HepG2 (cell line): ENCODE results near the gene CLEC20A. TPM values are rescaled to one million over a fixed set of nuclear protein-coding genes. Genes with fewer than 3 reads are reported as not detected.

ENCODE experiments used
- ATAC-seq: fragments of 200-7000 bp; cut with Tn5 transposase; 3 replicates; pipeline ENCODE4 v1.9.1; 2020; ENCODE audit warnings: mild to moderate bottlenecking, moderate library complexity
- BruUV-seq: library from RNA; stranded (reverse); fragments of 400-500 nt; replicated peaks from 2 replicates; lab custom pipeline; 2021; lab: Mats Ljungman, UMichigan
- CTCF ChIA-PET: fragments of 300-600 bp; formaldehyde crosslinking; extraction: SDS; loops from one replicate; lab custom pipeline; 2021; ENCODE audit warnings: low total read pairs, inconsistent platforms, low intra/inter-chr PET ratio; lab: Yijun Ruan, JAX
- POLR2A ChIA-PET: fragments of 350-600 bp; sonication (Branson Sonifier 250); formaldehyde crosslinking; loops from one replicate; lab custom pipeline; 2020; ENCODE audit warnings: antibody characterized with exemption, inconsistent platforms; lab: Yijun Ruan, JAX
- DNase-seq: peaks from one replicate; pipeline ENCODE4 v3.0.0-alpha.2; 2015; ENCODE audit warnings: low spot score
- FAIRE-seq: peaks from 3 replicates; lab custom pipeline; 2011; peaks lifted over from hg19 to GRCh38; lab: Jason Lieb, UNC
- H2AFZ ChIP-seq: one replicate; pipeline ENCODE4 v1.6.1; 2011; ENCODE audit warnings: low read length, inconsistent platforms
- H3K27ac ChIP-seq: fragments of 300-600 bp; 3 replicates; pipeline ENCODE4 v1.8.0; 2011; ENCODE audit warnings: mixed run types, mild to moderate bottlenecking, mixed read lengths, low read length, inconsistent platforms; ENCODE audit not compliant: insufficient read depth; ENCODE audit errors: extremely low read length
- H3K27me3 ChIP-seq, 2 experiments: fragments of 200-600 bp in 1 of 2; 2 replicates in 1 of 2; 3 replicates in 1 of 2; pipeline versions ENCODE4 v1.6.0 to v1.8.0; 2011; ENCODE audit warnings: low read length in 2 of 2, mild to moderate bottlenecking in 2 of 2, moderate library complexity in 2 of 2, inconsistent platforms in 1 of 2; ENCODE audit not compliant: insufficient read depth in 2 of 2, control insufficient read depth in 1 of 2
- H3K36me3 ChIP-seq, 2 experiments: fragments of 200-600 bp in 1 of 2; replicated peaks in 1 of 2; 2 replicates in 1 of 2; 3 replicates in 1 of 2; pipeline versions ENCODE4 v1.5.1 to v1.8.0; 2011; ENCODE audit warnings: low read length in 2 of 2, inconsistent platforms in 1 of 2; ENCODE audit not compliant: insufficient read depth in 2 of 2, control insufficient read depth in 1 of 2
- H3K4me1 ChIP-seq: 2 replicates; pipeline ENCODE4 v1.5.1; 2012; ENCODE audit warnings: low read length, inconsistent platforms; ENCODE audit not compliant: insufficient read depth
- H3K4me2 ChIP-seq: 2 replicates; pipeline ENCODE4 v1.6.0; 2011; ENCODE audit warnings: low read depth, low read length, inconsistent platforms
- H3K4me3 ChIP-seq, 3 experiments: fragments of 200-600 bp in 1 of 3; sonication (generic), shearing (Covaris generic) in 1 of 3; replicated peaks in 1 of 3; 2 replicates each; pipeline ENCODE4 v1.5.1; 2011 to 2016; ENCODE audit warnings: low read length in 3 of 3, inconsistent platforms in 2 of 3, low read depth in 2 of 3, mild to moderate bottlenecking in 2 of 3, control low read depth in 1 of 3, mixed read lengths in 1 of 3; ENCODE audit not compliant: insufficient read depth in 1 of 3
- H3K79me2 ChIP-seq: one replicate; pipeline ENCODE4 v1.6.1; 2011; ENCODE audit warnings: low read length, inconsistent platforms; ENCODE audit not compliant: insufficient read depth
- H3K9ac ChIP-seq: 2 replicates; pipeline ENCODE4 v1.6.0; 2011; ENCODE audit warnings: mild to moderate bottlenecking, low read depth, low read length, inconsistent platforms; ENCODE audit not compliant: insufficient read depth
- H3K9me3 ChIP-seq: 2 replicates; pipeline ENCODE4 v1.5.1; 2012; ENCODE audit warnings: mild to moderate bottlenecking, low read length
- H4K20me1 ChIP-seq: 2 replicates; pipeline ENCODE4 v1.6.0; 2011; ENCODE audit warnings: inconsistent platforms, mild to moderate bottlenecking, low read length, moderate library complexity; ENCODE audit not compliant: insufficient read depth
- PPARG ChIP-seq: conservative IDR thresholded peaks from 2 replicates; pipeline ENCODE4 v1.6.1; 2016; ENCODE audit warnings: missing biosample characterization, missing genetic modification reagents
- RFX3 ChIP-seq: IDR thresholded peaks from 2 replicates; pipeline ENCODE4 v1.6.1; 2016; ENCODE audit warnings: missing biosample characterization, missing genetic modification reagents
- ZC3H4 ChIP-seq: sonication (generic); formaldehyde crosslinking; IDR thresholded peaks from 2 replicates; pipeline ENCODE4 v1.4.0; 2020; ENCODE audit warnings: missing genetic modification reagents, borderline replicate concordance
- ZNF766 ChIP-seq: sonication (generic); formaldehyde crosslinking; IDR thresholded peaks from 2 replicates; pipeline ENCODE4 v1.5.0; 2020; ENCODE audit warnings: missing genetic modification reagents, borderline replicate concordance
- in situ Hi-C: cut with HindIII; loops from 2 replicates; pipeline ENCODE4 v1.10.0; 2017; ENCODE audit warnings: low pct_unique_long_range_greater_than_20kb; ENCODE audit not compliant: extremely low pct_ligation_motif_present
- intact Hi-C: fragments of 100-400 bp; cut with micrococcal nuclease; formaldehyde crosslinking; loops from one replicate; pipeline ENCODE4 v1.10.0; 2022; ENCODE audit not compliant: unreplicated experiment
- polyA plus RNA-seq, 8 experiments: library from polyadenylated mRNA; depleted of rRNA in 3 of 8; stranded (reverse) in 7 of 8; unstranded in 1 of 8; fragments of >200 nt; fragmentation: Illumina TruSeq in 4 of 8; extraction: Trizol in 4 of 8; gene quantifications; 2 replicates each; pipeline versions ENCODE4 v1.2.1 to v1.2.3, GENCODE V29; 2011 to 2016; ENCODE audit warnings: low read depth in 4 of 8, missing spikeins in 1 of 8, mixed read lengths in 1 of 8; ENCODE audit not compliant: insufficient read depth in 1 of 8
- total RNA-seq, 5 experiments: library from RNA; depleted of rRNA; stranded (reverse); fragments of >200 nt; fragmentation: Illumina TruSeq; extraction: Trizol; gene quantifications; 2 replicates each; pipeline ENCODE4 v1.2.3, GENCODE V29; 2016; ENCODE audit warnings: low read depth in 1 of 5
- TF ChIP-seq, protein P1 (sequence below): sonication (generic); formaldehyde crosslinking; IDR thresholded peaks from 2 replicates; pipeline ENCODE4 v1.4.0; 2020; ENCODE audit warnings: mild to moderate bottlenecking, missing genetic modification reagents, borderline replicate concordance
- TF ChIP-seq, protein P2 (sequence below): sonication (generic); formaldehyde crosslinking; IDR thresholded peaks from 2 replicates; pipeline ENCODE4 v1.5.1; 2020; ENCODE audit warnings: missing genetic modification reagents, mild to moderate bottlenecking, borderline replicate concordance

CLEC20A gene
- total and polyA plus RNA-seq, 2 of the 13 experiments (the other 11 are each of a cell fraction or from before 2014, with no cell fraction given), result not detected

DNA sequence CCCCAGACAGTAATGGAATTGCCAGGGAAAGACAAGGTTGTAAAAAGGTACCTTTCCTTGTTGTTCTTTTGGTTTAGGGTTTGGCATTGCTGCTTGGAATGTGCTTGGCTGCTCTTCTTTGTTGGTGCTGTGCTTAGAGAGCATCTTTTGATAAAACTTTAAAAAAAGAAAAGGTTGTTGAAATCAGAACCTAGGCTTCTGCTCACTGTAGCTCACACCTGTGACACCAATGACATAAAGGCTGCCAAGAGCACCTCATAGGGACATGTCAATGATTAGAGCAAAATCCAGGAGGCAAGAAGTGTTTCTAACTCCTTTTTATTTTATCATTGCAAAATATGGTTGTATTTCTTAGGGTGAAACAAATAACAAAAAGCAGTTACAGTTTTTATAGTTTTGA, 28.9 kb downstream of the CLEC20A start (continued):
- TF ChIP-seq, protein P1, sequence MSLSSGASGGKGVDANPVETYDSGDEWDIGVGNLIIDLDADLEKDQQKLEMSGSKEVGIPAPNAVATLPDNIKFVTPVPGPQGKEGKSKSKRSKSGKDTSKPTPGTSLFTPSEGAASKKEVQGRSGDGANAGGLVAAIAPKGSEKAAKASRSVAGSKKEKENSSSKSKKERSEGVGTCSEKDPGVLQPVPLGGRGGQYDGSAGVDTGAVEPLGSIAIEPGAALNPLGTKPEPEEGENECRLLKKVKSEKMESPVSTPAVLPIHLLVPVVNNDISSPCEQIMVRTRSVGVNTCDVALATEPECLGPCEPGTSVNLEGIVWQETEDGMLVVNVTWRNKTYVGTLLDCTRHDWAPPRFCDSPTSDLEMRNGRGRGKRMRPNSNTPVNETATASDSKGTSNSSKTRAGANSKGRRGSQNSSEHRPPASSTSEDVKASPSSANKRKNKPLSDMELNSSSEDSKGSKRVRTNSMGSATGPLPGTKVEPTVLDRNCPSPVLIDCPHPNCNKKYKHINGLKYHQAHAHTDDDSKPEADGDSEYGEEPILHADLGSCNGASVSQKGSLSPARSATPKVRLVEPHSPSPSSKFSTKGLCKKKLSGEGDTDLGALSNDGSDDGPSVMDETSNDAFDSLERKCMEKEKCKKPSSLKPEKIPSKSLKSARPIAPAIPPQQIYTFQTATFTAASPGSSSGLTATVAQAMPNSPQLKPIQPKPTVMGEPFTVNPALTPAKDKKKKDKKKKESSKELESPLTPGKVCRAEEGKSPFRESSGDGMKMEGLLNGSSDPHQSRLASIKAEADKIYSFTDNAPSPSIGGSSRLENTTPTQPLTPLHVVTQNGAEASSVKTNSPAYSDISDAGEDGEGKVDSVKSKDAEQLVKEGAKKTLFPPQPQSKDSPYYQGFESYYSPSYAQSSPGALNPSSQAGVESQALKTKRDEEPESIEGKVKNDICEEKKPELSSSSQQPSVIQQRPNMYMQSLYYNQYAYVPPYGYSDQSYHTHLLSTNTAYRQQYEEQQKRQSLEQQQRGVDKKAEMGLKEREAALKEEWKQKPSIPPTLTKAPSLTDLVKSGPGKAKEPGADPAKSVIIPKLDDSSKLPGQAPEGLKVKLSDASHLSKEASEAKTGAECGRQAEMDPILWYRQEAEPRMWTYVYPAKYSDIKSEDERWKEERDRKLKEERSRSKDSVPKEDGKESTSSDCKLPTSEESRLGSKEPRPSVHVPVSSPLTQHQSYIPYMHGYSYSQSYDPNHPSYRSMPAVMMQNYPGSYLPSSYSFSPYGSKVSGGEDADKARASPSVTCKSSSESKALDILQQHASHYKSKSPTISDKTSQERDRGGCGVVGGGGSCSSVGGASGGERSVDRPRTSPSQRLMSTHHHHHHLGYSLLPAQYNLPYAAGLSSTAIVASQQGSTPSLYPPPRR, result no peak
- TF ChIP-seq PPARG (CRISPR knock-in tag), result no peak
- TF ChIP-seq ZNF766 (CRISPR knock-in tag), result no peak
- TF ChIP-seq, protein P2, sequence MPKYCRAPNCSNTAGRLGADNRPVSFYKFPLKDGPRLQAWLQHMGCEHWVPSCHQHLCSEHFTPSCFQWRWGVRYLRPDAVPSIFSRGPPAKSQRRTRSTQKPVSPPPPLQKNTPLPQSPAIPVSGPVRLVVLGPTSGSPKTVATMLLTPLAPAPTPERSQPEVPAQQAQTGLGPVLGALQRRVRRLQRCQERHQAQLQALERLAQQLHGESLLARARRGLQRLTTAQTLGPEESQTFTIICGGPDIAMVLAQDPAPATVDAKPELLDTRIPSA (CRISPR knock-in tag), result no peak

- Histone ChIP-seq H2AFZ (no peak overlapping the region), H3K27me3 (no peaks in the 10 kb centered on the region), H3K27ac (no peak overlapping the region), H3K36me3 (peaks cover 0 to 7% of the 10 kb centered on the region in 2 experiments; a peak in 1 of 5 replicates), H3K9ac (no peak overlapping the region), H3K79me2 (no peaks in the 10 kb centered on the region), H3K9me3 (no peaks in the 10 kb centered on the region), H3K4me3 (no peak overlapping the region), H3K4me2 (no peak overlapping the region), H3K4me1 (no peaks in the 10 kb centered on the region), H4K20me1 (no peaks in the 10 kb centered on the region)
- in situ Hi-C loops, result no loop called here
- no peak for DNase-seq
- no peak for FAIRE-seq
- no peak for ATAC-seq
- ChIA-PET POLR2A (no interaction called here), CTCF (no interaction called here)
- no TSS peak for BruUV-seq
- intact Hi-C loops, result no loop called here
- TF ChIP-seq RFX3 (CRISPR knock-in tag) (no peak), ZC3H4 (CRISPR knock-in tag) (no peak)
Observed at GRCh38 chr1:178465011-178465410, 31.8 kb downstream of the CLEC20A start.
